Mucosa of gallbladder (tissue), 1 donor: ENCODE data around the gene EXTL1. TPM values are rescaled to one million over a fixed set of nuclear protein-coding genes. Genes with fewer than 3 reads are reported as not detected.

Experiments used
- DNase-seq: peaks from one replicate; pipeline ENCODE4 v3.0.0-alpha.2; 2020; ENCODE audit warnings: low spot score
- total RNA-seq: library from RNA; stranded (reverse); gene quantifications from one replicate; pipeline ENCODE4 v1.2.1, GENCODE V29; 2021
- donor health status: DM: no; HTN: no; CAD: no.

Gene EXTL1
- total RNA-seq, 1 donor from 2014 or later: 1.6 TPM

DNA sequence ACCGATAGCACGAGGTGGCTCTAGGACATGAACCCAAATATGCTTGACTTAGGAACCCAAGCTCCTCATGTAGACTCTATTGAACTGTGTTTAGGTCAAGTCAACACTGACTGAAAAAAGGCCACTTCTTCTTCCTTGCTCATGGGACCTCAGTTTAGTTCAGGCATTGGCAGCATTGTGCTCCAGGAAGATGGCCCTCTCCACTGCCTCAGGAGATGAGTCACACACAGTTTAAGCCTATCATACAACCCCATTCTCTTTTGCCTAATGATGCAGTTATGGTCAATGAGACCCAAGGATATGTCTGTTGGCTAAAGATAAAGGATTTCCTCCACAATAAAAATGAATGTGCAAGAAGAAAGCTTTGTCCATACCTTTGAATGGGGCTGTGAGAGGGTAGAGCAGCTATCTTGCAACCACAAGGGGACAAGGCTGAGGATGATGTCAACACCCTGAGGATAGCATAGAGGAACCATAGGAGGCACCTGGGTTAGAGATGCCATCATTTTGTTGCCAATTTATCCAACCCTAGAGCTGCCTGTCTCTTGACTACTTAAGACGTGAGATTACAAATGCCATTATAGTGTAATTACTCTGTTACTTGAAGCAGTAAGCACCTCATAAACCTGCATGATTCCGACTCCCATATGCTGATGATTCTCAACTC, 48.9 kb downstream of the EXTL1 start:
- DNase-seq: no peak

DNA sequence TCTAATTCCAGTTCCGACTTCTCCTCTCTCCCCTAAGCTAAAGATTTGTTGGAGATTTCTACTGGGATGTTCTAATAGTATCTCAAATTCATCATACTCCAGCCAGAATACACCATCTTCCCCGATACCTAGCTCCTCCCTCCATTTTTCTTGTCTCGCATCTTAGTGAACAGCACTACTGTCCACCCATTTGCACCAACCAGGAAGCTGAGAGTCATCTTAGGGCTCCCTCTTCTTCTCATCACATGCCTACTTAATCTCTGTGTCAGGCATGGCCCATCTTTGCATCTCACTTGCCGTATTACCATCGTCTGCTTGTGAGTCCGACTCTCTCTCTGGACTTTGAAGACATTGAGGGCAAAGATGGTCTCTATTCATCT, 49.4 kb downstream of the EXTL1 start:
- DNase-seq: no peak

- DNase-seq: peak; percentile 72
These were observed 50.7 kb downstream of the EXTL1 start for GRCh38 chr1:26072305-26072704.

DNA sequence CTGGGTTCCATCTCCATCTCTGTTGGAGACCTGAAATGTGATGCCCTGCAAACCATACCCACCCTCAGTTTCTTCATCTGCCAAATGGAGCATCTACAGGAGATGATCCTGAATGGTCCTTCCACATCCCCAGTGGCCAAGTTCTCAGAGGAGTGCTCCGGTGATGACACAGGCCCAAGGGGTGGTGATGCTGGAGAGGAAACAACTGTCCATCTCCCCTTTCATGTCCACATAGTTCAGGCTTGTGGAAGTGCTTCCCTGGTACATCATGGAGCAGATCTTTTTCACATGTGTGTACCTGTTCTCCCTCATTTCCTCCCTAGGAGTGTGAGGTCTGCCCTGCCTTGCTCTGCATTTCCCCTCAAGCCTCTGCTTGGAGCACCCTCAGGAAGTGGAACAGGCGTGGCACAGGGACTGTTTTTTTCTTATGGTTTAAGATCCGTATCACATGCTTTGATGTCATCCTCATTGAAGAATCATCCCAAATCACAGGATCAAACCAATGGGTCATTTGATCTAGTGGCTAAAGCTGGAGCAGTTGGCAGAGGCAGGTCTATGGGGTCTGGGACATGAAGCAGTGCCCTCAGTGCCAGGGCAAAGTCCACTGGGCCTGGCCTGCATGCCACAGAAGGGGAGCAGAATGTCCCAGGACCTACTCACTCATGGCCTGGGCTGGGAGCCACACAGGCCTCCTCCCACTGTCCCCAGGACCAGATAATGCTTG, 54.0 kb downstream of the EXTL1 start:
- peak; percentile 71 for DNase-seq

DNA sequence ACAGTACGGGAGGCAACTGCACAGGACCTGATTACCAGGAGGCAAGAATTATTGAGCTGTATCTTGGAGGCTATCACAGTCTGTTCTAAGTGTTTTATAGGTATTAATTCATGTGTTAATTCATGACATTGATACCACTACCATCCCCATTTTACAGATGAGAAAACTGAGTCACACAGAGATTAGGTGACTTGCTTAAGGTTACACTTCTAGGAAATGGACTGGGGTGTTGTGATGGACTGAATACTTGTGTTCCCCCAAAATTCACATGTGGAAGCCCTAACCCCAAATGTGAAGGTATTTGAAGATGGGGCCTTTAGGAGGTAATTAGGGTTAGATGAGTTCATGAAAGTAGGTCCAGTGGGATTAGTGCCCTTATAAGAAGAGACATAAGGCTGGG, 55.9 kb downstream of the EXTL1 start:
- DNase-seq: no peak

- DNase-seq: peak; percentile 80
These were observed 57.0 kb downstream of the EXTL1 start for GRCh38 chr1:26078286-26079177.

- no peak for DNase-seq
These were observed 57.6 kb downstream of the EXTL1 start for GRCh38 chr1:26079178-26079563.

- DNase-seq: peak; percentile 51
These were observed 58.6 kb downstream of the EXTL1 start for GRCh38 chr1:26079960-26080814.

GRCh38 chr1:26081267-26082019, 59.9 kb downstream of the EXTL1 start:
- no peak for DNase-seq

DNA sequence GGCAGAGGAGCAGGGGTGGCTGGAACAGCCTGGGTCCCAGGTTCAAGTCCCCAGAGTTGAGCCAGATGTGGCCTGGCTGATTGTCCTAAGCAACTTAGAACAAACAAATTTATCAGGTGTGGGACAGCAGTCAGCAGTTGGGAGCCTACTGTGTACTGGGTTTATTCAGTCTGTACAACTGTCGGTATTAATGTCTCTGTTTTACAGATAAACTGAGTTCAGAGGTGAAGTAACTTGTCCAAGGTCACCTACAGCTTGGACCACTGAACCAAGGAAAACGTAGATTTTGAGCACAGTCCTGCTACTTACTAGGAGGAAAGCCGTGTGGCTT, 60.4 kb downstream of the EXTL1 start:
- DNase-seq: no peak

DNA sequence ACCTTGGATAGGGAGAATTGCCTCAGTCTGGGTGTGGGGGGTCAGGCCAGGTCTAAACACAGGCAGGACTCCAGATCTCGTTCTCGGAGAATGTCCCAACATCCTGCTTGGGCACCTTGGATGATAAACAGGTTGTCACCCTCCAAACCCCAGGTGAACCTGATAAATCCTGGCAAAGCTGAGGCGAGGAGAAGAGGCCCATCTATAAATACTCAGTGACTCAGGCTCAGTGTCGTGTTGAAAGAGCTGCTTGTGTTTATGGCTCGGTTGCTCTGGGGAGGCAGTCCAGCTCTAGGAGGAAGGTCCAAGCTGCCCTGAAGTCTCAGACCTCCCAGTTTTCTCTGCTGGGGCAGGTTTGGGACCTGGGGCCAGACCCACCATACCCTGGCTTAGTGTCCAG, 61.6 kb downstream of the EXTL1 start:
- no peak for DNase-seq

GRCh38 chr1:26084091-26084561, 62.6 kb downstream of the EXTL1 start:
- DNase-seq: peak; percentile 62

DNA sequence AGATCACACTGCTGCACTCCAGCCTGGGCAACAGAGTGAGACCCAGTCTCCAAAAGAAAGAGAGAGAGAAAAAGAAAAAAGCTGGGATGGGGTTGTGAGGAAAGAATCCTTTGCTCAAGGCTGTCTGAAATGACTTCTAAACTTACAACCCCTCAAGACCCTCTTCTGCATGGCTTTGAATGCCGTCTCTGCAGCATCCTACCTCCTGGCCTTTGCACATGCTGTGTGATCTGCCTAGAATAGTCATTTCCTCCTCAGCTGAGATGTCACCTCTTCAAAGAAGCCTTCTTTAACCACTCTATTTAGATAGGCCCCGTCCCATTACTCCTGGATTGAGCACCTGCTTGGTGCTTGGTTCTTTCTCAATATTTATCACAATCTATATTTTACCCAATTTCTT, 63.3 kb downstream of the EXTL1 start:
- DNase-seq: no peak

Other genes starting within 250 kb of the EXTL1 start
- 69.7 TPM for gene SELENON, start 221.6 kb upstream of the EXTL1 start, total RNA-seq
- gene MTFR1L, start 201.8 kb upstream of the EXTL1 start, total RNA-seq: 77.1 TPM
- 0.26 TPM for gene AUNIP, start 162.3 kb upstream of the EXTL1 start, total RNA-seq
- gene PAQR7, start 146.1 kb upstream of the EXTL1 start, total RNA-seq: 39.7 TPM
- 48.7 TPM for gene STMN1, start 115.4 kb upstream of the EXTL1 start, total RNA-seq
- gene PAFAH2, start 23.7 kb upstream of the EXTL1 start, total RNA-seq: 43.6 TPM
- gene SLC30A2, start 24.3 kb downstream of the EXTL1 start, total RNA-seq: 166 TPM
- gene TRIM63, start 45.9 kb downstream of the EXTL1 start, total RNA-seq: 6.1 TPM
- 19.0 TPM for gene PDIK1L, start 90.0 kb downstream of the EXTL1 start, total RNA-seq
- 2.8 TPM for gene FAM110D, start 137.3 kb downstream of the EXTL1 start, total RNA-seq
- not detected for gene C1orf232, start 147.2 kb downstream of the EXTL1 start, total RNA-seq
- 28.1 TPM for gene ZNF593, start 148.1 kb downstream of the EXTL1 start, total RNA-seq
- gene ZNF593OS, start 150.1 kb downstream of the EXTL1 start, total RNA-seq: 0.29 TPM
- 36.0 TPM for gene CNKSR1, start 155.7 kb downstream of the EXTL1 start, total RNA-seq
- gene CATSPER4, start 168.8 kb downstream of the EXTL1 start, total RNA-seq: not detected
- gene CEP85, start 212.4 kb downstream of the EXTL1 start, total RNA-seq: 10.0 TPM